TTC549 (cell line): ENCODE results near the gene DEFB115.
"Not testable (repeated sequence)": the region's sequence is repeated elsewhere in the genome, so short reads cannot be mapped to it uniquely, and the experiment has no call there.

Experiments used
- FAIRE-seq: peaks from 2 replicates; lab custom pipeline; 2012; peaks lifted over from hg19 to GRCh38; lab: Jason Lieb, UNC

DEFB115 gene, protein sequence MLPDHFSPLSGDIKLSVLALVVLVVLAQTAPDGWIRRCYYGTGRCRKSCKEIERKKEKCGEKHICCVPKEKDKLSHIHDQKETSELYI

DNA sequence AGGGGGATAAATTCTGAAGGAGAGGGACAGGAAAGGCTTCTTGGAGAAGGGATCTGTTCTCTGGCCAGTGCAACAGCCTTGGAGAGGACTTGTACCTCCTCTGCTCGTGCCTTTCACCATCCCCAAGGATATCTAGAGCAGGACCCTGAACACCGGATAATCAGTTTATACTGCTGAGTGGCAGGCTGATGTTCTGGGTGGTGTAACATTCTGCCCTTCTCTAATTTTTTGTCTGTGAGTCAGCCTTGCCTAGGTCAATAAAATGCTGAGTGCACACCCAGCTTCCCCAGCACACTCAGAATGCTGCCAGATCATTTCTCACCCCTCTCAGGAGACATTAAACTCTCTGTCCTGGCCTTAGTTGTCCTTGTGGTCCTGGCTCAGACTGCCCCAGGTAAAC lies at the start of gene DEFB115:
Gene DEFB115 (plus strand): TSS at position 301 of the 400 bp plus-strand sequence. CDS start 0 bp downstream, at position 301.
- no peak for FAIRE-seq

- FAIRE-seq, result no peak
Measured at GRCh38 chr20:31236953-31237352, 20.5 kb upstream of the DEFB115 start.

DNA sequence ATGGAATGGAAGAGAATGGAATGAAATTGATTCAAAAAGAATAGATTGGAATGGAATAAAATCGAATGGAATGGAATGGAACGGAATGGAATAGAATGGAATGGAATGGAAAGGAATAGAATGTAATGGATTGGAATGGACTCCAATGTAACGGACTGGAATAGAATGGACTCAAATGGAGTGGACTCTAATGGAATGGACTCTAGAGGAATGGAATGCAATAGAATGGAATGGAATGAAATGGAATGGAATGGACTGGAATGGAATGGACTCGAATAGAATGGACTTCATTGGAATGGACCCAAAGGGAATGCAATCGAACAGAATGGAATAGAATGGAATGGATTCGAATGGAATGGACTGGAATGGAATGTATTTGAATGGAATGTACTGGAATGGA lies 19.7 kb upstream of the DEFB115 start:
- no peak for FAIRE-seq

- no peak for FAIRE-seq
Measured at GRCh38 chr20:31239139-31239538, 18.3 kb upstream of the DEFB115 start.

GRCh38 chr20:31256959-31257358 lies 505 bp upstream of the DEFB115 start:
- FAIRE-seq, result no peak

GRCh38 chr20:31260326-31260932 lies 3.0 kb downstream of the DEFB115 start:
- FAIRE-seq, result no peak

DNA sequence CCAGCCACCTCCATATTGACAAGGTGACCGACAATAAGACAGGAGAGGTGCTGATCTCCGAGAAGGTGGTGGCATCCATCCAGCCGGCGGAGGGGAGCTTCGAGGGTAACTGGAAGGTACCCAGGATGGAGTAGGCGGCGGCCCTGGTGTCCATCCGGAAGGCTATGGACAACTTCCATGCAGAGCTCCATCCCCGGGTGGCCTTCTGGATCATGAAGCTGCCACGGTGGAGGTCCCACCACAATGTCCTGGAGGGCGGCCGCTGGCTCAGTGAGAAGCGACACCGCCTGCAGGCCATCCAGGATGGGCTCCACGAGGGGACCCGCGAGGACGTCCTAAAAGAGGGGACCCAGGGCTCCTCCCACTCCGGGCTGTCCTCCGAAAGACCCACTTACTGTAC lies 17.0 kb downstream of the DEFB115 start:
- FAIRE-seq, result no peak

DNA sequence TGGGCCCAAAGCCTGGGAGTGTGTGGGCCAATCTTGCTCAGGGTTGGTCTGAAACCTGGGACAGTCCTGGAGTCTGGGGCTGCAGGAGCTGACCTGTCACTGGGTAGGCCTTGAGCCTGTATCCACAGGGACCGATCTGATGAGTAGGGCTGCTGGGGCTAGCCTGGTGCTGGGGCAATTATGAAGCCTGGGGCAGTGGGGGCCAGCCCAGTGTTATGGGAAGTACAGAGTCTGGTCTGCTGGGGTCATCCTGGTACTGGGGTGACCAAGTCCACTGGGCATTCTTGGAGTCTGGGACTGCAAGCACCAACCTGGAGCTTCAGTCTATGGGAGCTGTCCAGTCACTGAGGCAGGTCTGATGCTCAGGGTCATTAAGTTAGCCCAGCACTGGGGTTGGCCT lies 20.7 kb downstream of the DEFB115 start:
- no peak for FAIRE-seq

GRCh38 chr20:31284964-31285363 lies 27.5 kb downstream of the DEFB115 start:
- FAIRE-seq, result not testable (repeated sequence)

GRCh38 chr20:31308535-31309162 lies 51.2 kb downstream of the DEFB115 start, which contains the start of gene DEFB116:
Gene DEFB116, minus strand, starts transcription at chr20:31308585. Its CDS starts 0 bp downstream, at chr20:31308585.
- no peak for FAIRE-seq
